HG03558 (cell line): Measurements from ENCODE around the gene BMPER.

ENCODE experiments used
- ATAC-seq: cut with Tn5 transposase; IDR thresholded peaks from one replicate; pipeline ENCODE4 v1.9.1; 2021; ENCODE audit warnings: moderate number of reproducible peaks; ENCODE audit not compliant: unreplicated experiment; ENCODE audit errors: extremely low read depth

The BMPER gene

DNA sequence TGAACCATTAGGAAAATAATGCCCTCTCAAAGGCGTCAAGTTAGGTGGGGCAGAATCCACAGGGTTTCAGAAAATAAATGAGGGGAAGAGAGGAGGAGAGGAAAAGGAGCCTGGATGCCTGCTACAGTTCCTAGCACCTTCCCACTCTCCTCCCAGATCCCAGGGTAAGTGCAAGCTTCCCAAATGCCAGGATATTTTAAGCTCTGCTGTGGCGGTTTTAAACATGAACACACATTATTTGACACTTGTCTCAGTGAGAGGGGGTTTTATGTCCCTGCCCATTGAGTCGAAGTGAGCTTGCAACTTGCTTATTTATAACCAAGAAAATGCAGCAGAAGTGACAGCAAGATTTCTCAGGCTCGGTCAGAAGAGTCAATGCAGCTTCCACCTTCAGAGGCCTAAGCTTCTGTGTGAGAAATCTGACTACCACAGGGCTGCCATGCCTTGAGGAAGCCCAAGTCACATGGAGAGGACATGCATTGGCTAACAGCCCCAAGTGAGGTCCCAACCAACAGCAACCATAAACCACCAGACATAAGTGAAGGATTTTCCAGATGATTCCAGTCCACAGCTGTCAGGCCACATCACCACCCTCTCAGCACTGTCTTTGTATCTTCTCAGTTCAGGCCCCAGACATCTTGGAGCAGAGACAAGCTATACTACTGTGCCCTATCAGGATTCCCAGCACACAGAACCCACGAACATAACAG, 17.9 kb upstream of the BMPER start:
- no peak for ATAC-seq

DNA sequence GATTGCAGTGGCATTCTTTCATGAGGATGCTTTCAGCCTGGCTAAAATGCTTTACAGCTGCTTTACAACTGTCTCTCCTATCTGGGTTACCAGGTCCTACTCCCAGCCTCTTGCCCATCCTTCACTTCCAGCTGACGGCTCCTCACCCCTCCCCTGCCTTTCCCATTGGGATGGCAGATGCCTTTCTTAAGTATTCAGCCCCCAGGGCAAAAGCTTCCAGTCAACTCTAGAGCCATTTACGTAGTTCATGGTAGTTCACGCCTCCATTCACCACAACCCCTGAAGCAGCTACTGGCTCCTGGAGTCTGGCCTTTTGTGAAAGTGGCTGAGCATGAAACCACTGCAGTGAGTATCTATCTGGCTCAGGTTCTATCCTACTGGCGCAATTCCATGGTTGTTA, 17.2 kb upstream of the BMPER start:
- ATAC-seq = no peak

DNA sequence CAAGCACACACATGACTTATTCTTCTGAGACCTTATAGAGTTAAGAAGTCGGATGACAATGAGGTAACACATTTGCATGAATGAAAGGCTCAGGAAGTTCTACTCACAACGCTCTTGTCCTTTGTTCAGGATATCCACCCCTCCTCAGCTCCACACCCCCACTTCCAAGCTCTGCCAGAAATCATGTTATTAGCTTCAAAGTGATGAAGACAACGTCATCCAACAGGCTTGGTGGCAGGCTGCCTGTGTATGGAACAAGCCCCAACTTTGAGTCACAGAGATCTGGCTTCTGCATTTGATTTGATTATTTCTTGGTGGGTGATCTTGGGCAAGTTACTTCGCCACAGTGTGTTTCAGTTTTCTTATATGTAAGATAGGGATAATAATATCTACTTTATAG, 12.4 kb upstream of the BMPER start:
- ATAC-seq = no peak

DNA sequence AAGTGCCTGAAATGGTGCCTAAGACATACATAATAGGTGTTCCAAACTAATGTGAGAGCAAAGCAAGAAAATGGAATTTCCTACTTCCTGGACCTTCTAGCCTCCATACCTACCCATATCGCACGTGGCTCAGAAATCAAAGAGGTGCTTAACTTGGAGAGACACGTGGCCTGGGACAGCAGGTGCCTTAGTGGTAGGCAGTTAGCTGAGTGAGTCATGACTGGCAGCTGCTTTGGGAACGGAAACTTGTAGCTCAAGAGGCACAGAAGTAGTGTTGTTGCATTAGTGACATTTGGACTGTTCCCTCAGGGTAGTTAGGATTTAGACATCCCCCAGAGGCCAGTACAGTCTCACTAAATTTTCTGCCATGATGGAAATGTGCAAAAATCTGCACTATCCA, 12.0 kb upstream of the BMPER start:
- no peak for ATAC-seq

DNA sequence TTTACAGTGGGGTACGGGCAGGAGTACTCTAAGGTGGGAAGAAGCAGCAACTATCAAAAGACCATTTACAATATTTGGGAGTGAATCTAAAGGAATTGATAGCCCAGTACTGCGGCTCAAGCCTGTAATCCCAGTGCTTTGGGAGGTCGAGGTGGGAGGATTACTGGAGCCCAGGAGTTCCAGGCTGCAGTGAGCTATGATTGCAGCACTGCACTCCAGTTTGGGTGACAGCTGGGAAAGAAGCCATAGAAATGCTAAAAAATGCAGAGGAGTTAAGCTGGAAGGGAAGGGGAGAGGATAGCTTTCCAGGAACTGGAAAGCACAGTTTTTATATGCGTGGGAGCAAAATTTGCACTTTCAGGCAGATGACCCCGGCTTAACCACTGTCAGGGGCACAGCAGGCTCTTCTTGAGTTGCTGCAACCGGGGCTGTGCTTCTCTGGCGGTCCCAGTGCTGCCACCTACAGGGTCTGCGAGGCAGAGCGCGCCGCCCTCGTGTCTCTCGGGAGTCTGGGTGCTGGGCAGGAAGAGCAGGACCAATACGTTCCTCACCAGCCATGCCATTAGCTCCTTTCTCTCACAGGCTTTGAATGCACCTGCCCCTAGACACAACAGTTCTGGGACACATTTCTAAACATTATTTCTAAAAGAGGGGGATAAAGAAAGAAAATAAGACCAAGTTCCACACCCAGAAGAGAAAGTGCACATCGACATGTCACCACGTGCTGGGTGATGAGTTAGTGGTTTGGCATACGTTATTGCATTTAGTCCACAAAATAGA, 10.1 kb upstream of the BMPER start:
- ATAC-seq = peak; percentile 93

DNA sequence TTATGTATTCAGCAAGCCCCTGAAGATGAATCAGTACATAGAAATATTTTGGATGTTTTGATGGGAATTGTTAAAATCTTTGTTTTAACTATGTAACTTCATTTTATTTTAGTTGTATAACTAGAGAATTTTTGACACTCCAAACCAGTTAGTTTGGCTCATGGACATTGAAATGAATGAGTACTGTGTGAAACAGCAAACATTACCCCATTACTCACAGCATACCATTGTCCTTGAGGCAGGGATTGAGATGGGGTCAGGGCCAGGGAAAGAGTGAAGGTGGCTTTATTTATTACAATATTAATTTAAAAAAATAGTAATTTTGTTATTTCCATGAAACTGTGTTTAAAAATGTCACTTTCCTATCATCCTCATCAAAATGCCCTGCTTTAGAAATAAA, 4.8 kb upstream of the BMPER start:
- ATAC-seq = no peak

DNA sequence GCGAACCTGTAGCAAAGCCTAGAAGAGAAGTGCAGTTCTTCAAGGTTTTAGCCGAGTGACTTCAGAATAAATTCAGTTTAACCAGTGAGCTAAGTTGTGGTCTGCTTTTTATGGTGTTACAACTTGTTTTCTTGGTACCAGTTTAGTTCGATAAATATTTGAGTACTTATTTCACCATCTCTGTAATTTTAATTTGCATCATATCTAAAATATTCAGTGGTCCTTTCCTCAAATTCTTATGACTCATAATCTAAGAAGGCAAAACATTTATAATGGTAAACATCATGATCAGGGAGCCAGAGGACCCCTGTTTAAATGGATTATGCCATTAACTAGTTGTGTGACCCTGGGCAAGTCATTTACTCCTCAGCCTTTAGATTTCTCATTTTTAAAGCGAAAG, 4.1 kb upstream of the BMPER start:
- no peak for ATAC-seq

DNA sequence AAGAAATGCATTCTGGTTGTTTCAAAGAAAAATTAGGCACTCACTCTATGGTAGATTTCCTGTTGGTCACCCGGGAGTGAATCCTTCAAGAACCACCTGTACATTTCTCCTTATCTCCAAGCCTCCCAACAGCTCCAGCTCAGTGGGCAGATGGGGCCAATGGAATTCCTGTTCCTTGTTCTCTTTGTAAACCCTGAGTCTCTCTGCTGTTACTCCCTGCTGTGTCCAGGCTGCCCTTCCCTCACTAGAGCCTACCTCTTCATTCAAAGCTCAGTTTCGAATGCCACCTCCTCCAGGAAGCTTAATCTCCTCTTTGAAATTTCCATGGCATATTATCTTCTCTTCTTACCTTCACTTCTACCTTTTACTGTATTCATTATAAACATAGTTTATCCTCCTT, 3.5 kb upstream of the BMPER start:
- no peak for ATAC-seq

DNA sequence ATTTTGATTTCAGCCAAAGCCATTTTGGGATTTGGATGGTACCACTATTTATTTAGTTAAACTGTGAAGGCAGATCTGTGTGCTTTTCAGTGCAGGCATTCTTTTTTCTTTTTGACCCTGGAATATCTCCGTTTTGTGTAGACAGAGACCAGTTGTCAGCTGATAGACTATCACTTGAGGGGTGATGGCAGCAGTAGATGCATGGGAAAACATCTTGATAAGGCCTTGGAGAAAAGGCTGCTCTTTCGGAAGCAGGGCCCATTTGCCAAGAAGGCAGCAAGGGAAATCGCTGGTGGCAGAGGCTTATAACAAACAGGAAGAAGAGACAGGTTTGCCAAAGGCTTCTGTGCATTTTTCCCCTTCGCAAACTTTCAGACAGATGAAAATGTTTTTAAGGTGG, 2.6 kb upstream of the BMPER start:
- ATAC-seq = no peak

DNA sequence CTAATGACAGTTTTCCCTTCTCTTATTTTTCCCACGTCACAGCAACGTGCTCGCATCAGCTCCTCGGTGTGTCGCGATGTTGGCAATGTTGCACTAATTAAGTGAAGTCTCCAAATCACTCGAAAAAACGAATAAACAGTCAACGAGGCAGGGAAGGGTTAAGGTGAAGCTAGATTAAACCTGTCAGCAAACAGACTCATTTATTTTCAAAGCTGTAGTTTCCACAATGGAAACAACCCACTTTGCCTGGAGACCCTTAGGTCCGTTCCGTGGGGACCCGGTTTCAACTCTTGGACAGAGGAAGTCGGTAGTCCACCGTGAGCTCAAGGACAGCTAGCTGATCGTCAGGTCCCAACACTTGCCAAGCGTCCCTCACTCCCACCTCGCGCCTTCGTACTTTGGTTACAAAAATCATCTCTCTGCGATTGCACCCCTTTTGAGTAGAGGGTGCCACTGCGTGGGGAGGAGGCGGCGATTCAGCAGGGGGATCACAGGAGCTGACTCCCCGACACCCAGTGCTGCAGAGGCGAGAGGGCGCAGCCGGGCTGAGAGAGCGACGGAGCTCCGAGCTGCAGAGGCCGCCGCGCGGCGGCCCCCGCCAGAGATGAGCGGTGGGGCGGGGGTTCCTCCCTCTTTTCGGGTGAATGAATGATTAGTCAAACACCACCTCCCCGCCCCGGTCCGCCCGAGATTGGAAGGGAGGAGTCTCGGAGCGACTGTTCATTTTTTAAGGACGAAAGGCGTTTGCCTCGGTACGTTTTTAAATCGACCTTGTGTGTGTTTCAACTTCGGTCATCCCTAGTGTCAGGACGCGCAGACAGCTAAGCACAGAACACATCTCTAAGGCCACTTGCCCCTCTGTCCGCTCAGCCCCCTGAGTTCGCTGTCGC, 1.3 kb upstream of the BMPER start:
- ATAC-seq = no peak

DNA sequence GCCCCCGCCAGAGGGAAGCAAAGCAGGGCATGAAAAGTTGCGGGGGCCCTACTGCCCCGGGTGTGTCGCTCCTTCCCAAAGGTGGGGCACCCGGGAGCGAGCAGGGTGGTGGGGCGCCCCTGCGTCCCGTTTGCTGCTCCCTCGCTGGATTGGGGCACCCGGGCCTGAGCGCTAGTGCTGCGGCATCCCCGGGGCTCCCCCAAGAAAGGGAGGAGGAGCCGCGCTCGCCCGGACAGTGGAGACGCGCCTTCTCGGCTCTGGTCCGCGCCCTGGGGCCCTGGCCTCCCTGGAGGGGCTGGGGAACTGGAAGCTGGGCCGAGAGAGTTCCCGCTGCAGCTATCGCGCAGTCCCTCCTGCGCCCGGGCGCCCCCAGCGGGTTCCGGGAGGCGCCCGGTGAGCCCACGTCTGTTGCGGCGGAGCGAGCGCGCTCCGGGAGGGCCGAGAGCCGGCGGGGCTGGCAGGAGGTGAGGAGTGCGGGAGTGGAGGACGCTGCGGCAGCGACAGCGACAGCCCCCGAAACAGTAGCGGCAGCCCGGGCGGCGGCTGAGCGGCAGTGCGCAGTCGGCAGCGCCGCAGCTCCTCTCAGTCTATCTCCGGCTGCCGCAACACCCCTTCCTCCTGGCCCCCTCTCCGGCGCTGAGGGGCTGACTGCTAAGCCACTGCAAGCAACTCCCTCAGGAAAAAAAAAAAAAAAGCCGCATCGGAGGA, 504 bp upstream of the BMPER start:
- no peak for ATAC-seq

DNA sequence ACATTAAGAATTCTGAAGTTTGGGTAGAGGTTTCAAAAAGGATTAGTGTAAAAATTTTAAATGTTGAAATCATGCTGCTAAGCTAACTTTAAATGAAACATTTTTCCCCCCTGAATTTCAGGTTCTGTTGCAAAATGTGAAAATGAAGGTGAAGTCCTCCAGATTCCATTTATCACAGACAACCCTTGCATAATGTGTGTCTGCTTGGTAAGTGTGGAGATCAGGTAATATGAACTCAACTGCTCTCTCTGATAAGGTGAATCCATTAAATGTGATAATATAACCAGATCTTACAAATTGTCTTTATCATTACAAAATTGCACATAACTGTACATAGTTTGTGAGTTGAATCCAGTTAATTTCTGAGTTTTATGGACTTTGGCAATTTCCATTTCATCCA, 1.4 kb downstream of the BMPER start:
- no peak for ATAC-seq

DNA sequence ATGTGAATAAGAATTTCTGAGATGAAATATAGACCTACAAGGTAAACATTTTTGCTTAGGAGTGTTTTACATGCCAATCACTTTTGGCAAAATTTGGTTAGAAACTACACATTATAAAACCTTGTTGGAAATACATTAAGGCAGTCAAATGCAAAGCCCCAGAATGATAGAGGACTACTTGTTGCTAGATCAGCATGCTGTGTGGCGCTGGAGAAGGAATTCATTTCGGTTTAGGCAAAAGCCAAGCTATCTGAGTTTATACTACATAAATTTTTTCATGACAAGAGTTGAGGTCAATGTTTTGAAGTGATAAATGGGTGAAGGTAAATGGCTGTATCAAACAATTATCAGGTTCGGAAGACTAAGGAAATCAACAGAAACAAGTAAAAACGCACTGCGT, 2.3 kb downstream of the BMPER start:
- ATAC-seq = no peak

DNA sequence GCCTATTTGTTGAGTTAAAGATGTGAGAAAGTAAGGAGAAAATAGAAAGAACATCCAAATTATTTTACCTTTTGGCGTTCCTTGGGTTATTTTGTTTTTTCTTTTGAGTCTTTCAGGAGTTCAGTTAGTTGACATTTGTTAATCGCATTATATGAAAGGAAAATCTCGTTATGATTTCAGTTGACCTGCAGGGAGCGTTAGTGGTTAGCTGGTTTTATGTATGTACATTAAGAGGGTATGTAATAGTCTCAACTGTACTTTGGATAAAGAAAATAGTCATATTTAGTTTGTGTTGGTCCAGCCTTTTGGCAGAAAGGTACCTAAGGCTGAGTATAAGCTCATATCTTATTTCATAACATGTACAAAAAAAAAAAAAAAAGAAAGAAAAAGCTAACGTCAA, 4.0 kb downstream of the BMPER start:
- no peak for ATAC-seq

DNA sequence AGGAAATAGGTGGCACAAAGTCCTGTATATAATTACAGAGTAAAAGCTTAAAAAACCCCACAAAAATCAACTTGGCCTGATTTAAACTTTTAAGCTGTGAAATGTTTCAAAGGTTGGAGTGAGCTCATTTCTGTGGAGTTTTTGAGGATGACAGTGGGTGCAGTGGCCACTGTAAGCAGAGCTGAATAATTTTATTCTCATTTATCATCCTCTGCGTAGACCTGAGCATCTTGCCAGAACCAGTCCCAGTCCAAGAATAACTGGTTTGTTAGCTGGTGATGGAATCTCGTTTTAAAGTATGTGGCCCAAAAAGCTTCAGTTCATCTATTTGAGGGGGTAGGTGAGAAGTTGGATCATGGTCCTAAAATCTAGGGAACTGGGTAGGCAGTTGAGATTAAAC, 4.4 kb downstream of the BMPER start:
- ATAC-seq = no peak

DNA sequence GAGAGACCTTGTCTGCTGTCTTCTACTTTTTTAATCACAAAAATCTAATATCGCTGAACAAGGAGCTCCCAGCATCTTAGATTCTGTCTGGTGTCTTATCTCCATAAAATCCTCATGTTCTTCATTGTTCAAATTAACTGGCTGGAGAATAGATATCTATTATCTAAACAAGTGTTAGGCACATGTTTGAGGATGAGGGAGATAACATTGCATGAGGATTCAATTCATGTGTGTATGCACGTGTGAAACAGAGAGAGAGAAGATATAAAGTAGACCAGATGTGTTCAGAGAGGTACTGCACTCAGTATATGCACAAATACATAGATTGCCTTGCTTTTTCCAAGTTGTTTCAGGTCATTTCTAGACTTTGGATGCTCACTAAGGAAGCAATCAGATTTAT, 5.4 kb downstream of the BMPER start:
- ATAC-seq = no peak

DNA sequence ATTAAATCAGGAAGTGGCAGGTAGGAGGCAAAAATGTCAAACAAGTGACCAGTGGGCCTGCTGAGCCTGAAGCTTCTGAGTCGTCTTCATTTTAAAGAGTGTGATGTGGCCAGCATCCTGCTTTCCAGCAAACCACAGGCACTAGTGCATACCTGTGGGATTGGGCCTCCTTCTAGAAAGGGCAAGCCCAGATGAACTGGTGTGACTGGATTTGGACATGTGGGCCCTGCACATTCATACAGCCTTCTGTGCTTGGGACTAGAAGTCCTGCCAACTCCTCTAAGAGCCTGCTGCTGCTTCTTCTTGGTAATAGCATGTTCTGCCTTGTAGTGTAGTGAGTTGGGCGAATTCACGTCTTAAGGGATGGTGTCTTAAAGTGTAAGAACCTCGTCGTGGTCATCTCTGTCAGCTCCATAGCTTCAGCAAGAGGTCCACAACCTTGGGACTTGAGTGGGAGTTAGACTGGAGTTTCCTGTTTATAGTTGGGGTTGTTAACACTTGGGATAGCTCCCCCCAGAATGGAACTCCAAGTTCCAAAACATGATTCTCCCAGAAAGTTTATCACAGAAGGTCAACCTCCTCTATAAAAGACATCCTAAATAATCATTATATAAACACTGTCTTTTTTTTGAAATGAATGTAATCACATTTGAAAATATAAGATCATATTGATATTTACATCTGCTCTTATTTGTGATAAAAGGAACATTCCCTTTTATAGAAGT, 11.2 kb downstream of the BMPER start:
- ATAC-seq = no peak

DNA sequence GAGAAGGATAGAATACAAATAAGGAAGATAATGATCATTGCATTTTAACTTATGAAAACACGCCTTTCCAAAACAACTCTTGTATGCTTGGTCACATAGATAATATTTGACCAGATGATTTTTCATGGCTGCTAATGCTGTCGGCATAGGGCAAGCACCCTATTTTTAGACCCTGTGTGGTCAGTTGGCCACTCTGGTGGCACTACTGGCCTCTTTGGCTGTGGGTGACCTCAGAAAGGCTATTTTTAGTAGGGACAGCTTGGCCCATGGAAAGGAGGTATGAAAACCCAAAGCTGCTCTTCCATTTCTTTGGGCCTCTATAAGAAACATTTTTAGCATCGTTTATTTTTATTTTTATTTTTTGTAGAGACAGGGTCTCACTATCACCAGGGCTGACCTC, 12.3 kb downstream of the BMPER start:
- no peak for ATAC-seq

DNA sequence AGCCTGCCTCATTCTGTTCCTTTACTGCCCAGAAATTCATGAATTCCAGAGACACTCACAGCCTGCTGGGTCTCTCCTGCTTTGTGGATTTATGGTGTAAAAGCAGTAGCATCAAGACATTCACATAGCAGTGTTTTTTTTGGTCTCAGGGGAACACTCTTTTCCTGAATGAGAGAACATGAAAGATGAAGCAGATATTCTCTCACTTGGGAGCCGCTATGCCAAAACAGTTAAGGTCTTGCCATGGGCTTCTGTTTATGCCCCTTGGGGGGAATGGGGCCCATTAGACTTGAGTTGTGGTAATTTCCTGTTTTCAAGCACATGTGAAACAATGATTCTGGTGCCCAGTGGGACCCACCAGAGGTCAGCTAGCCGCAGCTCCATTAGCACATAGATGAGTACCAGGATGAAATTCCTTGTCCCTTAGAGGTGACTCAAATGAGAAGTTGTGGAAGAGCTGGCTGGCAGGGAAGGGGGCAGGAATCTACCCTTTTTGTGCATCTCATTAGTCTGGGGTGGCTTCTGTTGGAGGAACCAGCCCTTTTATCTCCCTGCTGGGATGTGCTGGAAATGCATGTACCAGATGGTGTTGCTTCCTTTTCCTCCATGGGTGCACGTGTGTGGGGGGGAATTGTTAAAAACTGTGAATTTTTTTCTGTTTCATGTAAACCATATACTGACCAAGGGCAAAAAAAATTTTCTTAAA, 13.3 kb downstream of the BMPER start:
- no peak for ATAC-seq
